Measurements from ENCODE around the gene HOXB5. TPM values are rescaled to one million over a fixed set of nuclear protein-coding genes. Genes with fewer than 3 reads are reported as not detected.

Gene HOXB5
- total and polyA plus RNA-seq, 12 donors = 0.06 to 0.18 (median 0.15) TPM; not detected in 9

GRCh38 chr17:48558831-48559121 lies 34.8 kb downstream of the HOXB5 start:
- no peaks in the 10 kb centered on the region for H3K9me3 ChIP-seq
- H3K27me3 ChIP-seq = peaks cover 3 to 98% (median 92%) of the 10 kb centered on the region in 7 donors
- H3K36me3 ChIP-seq = no peaks in the 10 kb centered on the region
- DNase-seq (no peak), ATAC-seq (no peak)
- TF ChIP-seq CTCF (IDR thresholded peaks at IDR 0.05) = no peak
- no peak overlapping the region for H3K4me3 ChIP-seq
- H3K4me1 ChIP-seq = peaks cover 0 to 26% (median 0%) of the 10 kb centered on the region in 9 donors
- intact Hi-C loops (cut with DNase I) = no loop called here
- WGBS, 2 donors = 53 to 63% methylated on average over 2 of the region's 2 CpGs
- H3K27ac ChIP-seq = no peak overlapping the region

- ATAC-seq (no peak), DNase-seq (no peak)
- TF ChIP-seq CTCF (IDR thresholded peaks at IDR 0.05) = no peak
- peaks cover 0 to 98% (median 90%) of the 10 kb centered on the region in 7 donors for H3K27me3 ChIP-seq
- no peaks in the 10 kb centered on the region for H3K36me3 ChIP-seq
- H3K4me3 ChIP-seq = no peak overlapping the region
- H3K4me1 ChIP-seq = peaks cover 0 to 26% (median 0%) of the 10 kb centered on the region in 9 donors
- no peaks in the 10 kb centered on the region for H3K9me3 ChIP-seq
- 51 to 52% methylated on average over 13 of the region's 13 CpGs for WGBS, 2 donors
- H3K27ac ChIP-seq = no peak overlapping the region
- intact Hi-C loops (cut with DNase I) = no loop called here
These were observed 35.3 kb downstream of the HOXB5 start for GRCh38 chr17:48558057-48558830.

- Histone ChIP-seq H3K9me3 (no peaks in the 10 kb centered on the region), H3K36me3 (no peaks in the 10 kb centered on the region), H3K27ac (no peak overlapping the region), H3K4me3 (no peak overlapping the region), H3K27me3 (peaks cover 0 to 98% (median 90%) of the 10 kb centered on the region in 7 donors), H3K4me1 (peaks cover 0 to 26% (median 0%) of the 10 kb centered on the region in 9 donors)
- no peak for ATAC-seq
- intact Hi-C loops (cut with DNase I) = no loop called here
- TF ChIP-seq CTCF (IDR thresholded peaks at IDR 0.05) = no peak
- 40 to 43% methylated on average over 7 of the region's 7 CpGs for WGBS, 2 donors
- DNase-seq = no peak
These were observed 36.8 kb downstream of the HOXB5 start for GRCh38 chr17:48556576-48557401.

- Histone ChIP-seq H3K36me3 (peaks cover 0 to 4% (median 0%) of the 10 kb centered on the region in 9 donors), H3K27me3 (peaks cover 0 to 98% (median 90%) of the 10 kb centered on the region in 7 donors), H3K4me1 (peaks cover 0 to 26% (median 0%) of the 10 kb centered on the region in 9 donors), H3K4me3 (no peak overlapping the region), H3K9me3 (no peaks in the 10 kb centered on the region), H3K27ac (no peak overlapping the region)
- intact Hi-C loops (cut with DNase I) = no loop called here
- 46 to 52% methylated on average over 5 of the region's 5 CpGs for WGBS, 2 donors
- TF ChIP-seq CTCF (IDR thresholded peaks at IDR 0.05) = no peak
- DNase-seq (no peak), ATAC-seq (no peak)
These were observed 37.4 kb downstream of the HOXB5 start for GRCh38 chr17:48556229-48556575.
